ENCODE data around the gene ATP13A4.

The ATP13A4 gene

GRCh38 chr3:193489949-193490348 lies 64.7 kb downstream of the ATP13A4 start:
- DNase-seq, result no peak

- DNase-seq, result no peak
These were observed 66.0 kb downstream of the ATP13A4 start for GRCh38 chr3:193488741-193489140.

- no peak for DNase-seq
These were observed 70.6 kb downstream of the ATP13A4 start for GRCh38 chr3:193483988-193484539.

- no peak for DNase-seq
These were observed 73.3 kb downstream of the ATP13A4 start for GRCh38 chr3:193481436-193481835.

- DNase-seq, result no peak
These were observed 80.2 kb downstream of the ATP13A4 start for GRCh38 chr3:193474446-193474845.

GRCh38 chr3:193470710-193471109 lies 84.0 kb downstream of the ATP13A4 start:
- no peak for DNase-seq

GRCh38 chr3:193465992-193466608 lies 88.6 kb downstream of the ATP13A4 start:
- no peak for DNase-seq

- no peak for DNase-seq
These were observed 89.8 kb downstream of the ATP13A4 start for GRCh38 chr3:193464889-193465288.

GRCh38 chr3:193457526-193457925 lies 97.2 kb downstream of the ATP13A4 start:
- no peak for DNase-seq

- peak; percentile 19 for DNase-seq
These were observed 102.4 kb downstream of the ATP13A4 start for GRCh38 chr3:193452338-193452737.

GRCh38 chr3:193451902-193452301 lies 102.8 kb downstream of the ATP13A4 start:
- DNase-seq, result peak; percentile 34

GRCh38 chr3:193446965-193447602 lies 107.6 kb downstream of the ATP13A4 start:
- DNase-seq, result no peak

GRCh38 chr3:193439423-193439822 lies 115.3 kb downstream of the ATP13A4 start:
- DNase-seq, result no peak

- DNase-seq, result no peak
These were observed 135.9 kb downstream of the ATP13A4 start for GRCh38 chr3:193418576-193419373.

GRCh38 chr3:193416629-193417028 lies 138.1 kb downstream of the ATP13A4 start:
- no peak for DNase-seq

- no peak for DNase-seq
These were observed 147.0 kb downstream of the ATP13A4 start for GRCh38 chr3:193407688-193408087.

- DNase-seq, result no peak
These were observed 147.6 kb downstream of the ATP13A4 start for GRCh38 chr3:193407112-193407511.

- no peak for DNase-seq
These were observed 151.4 kb downstream of the ATP13A4 start for GRCh38 chr3:193403307-193403706.

GRCh38 chr3:193400304-193400703 lies 154.4 kb downstream of the ATP13A4 start:
- no peak for DNase-seq

- DNase-seq, result no peak
These were observed 158.0 kb downstream of the ATP13A4 start for GRCh38 chr3:193396451-193397244.

- peak; percentile 38 for DNase-seq
These were observed 162.8 kb downstream of the ATP13A4 start for GRCh38 chr3:193391902-193392301.

GRCh38 chr3:193389335-193389734 lies 165.4 kb downstream of the ATP13A4 start:
- no peak for DNase-seq

- no peak for DNase-seq
These were observed 166.3 kb downstream of the ATP13A4 start for GRCh38 chr3:193388361-193388760.

Measured in NCI-H526 treated with DMSO at 0.1 percent for 48 hours (cell line).